Measurements from ENCODE around the gene ACSM2A. TPM values are rescaled to one million over a fixed set of nuclear protein-coding genes. Genes with fewer than 3 reads are reported as not detected.

ACSM2A gene
- total and polyA plus RNA-seq, 2 of the 4 experiments (the other 2 are of a cell fraction) = not detected

DNA sequence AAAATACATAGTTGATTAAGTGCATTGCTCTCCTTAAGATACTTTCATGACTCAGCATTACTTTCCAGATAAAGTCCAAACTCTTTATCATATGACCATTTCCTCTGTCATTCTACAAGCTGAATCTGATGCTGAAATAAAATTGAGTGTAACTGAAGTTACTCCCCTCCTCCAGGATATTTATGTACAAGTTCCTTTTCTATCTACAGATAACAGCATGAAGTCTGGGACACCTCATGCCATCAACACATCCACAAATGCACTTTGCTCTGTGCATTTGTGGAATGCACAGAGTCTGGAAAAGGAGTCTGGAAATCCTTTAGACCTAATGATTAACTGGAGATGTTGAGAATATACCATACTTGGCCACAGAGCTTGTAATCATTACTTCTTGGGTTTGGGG, 64.4 kb downstream of the ACSM2A start:
- POLR2A ChIA-PET (ENCODE audit: unreplicated experiment) = no interaction called here
- ATAC-seq (ENCODE audit: low read depth) (no peak), DNase-seq (no peak)
- no peaks in the 10 kb centered on the region for H3K4me1 ChIP-seq (ENCODE audit: control insufficient read depth, insufficient read depth, low read length)
- no peak overlapping the region for H4K91ac ChIP-seq (ENCODE audit: insufficient read depth, low read depth, low read length)
- no peak overlapping the region for H2AFZ ChIP-seq (replicated peaks; ENCODE audit: low read length, poor library complexity)
- no peak overlapping the region for H2AK9ac ChIP-seq (replicated peaks; ENCODE audit: low read depth, low read length, poor library complexity)
- no peaks in the 10 kb centered on the region for H4K20me1 ChIP-seq (ENCODE audit: insufficient read depth, low read length)
- no peak overlapping the region for H2AK5ac ChIP-seq (ENCODE audit: low read depth, low read length)
- H3K4me3 ChIP-seq (ENCODE audit: insufficient read depth, low read depth, low read length) = no peak overlapping the region
- H4K8ac ChIP-seq (ENCODE audit: low read depth in 2 of 2, low read length in 2 of 2) = no peak overlapping the region
- intact Hi-C loops (cut with micrococcal nuclease) (no loop called here), dilution Hi-C loops (cut with HindIII; ENCODE audit: low sequenced_read_pairs, unreplicated experiment) (no loop called here), in situ Hi-C loops (cut with MboI; ENCODE audit: low sequenced_read_pairs) (no loop called here)
- no peak overlapping the region for H3K4ac ChIP-seq (ENCODE audit: low read depth, low read length)
- H2BK120ac ChIP-seq (ENCODE audit: low read depth, low read length) = no peak overlapping the region
- H2BK20ac ChIP-seq (ENCODE audit: low read depth, low read length) = no peak overlapping the region
- peak; percentile 56 for TF ChIP-seq MAFK (IDR thresholded peaks at IDR 0.05; ENCODE audit: low read depth, low read length)
- TF ChIP-seq NFE2L2 (IDR thresholded peaks at IDR 0.05; ENCODE audit: low read depth, low read length) = peak; percentile 46; the same call in 1 of the 2 replicates
- TF ChIP-seq BHLHE40 (IDR thresholded peaks at IDR 0.05; ENCODE audit: low read depth, low read length) = no peak
- no peak overlapping the region for H3K18ac ChIP-seq (ENCODE audit: low read depth, low read length)
- no peak overlapping the region for H3K9ac ChIP-seq (ENCODE audit: low read depth, low read length)
- H3K36me3 ChIP-seq (ENCODE audit: control insufficient read depth, insufficient read depth, low read length) = no peaks in the 10 kb centered on the region
- CTCF ChIA-PET = no interaction called here
- H3K27ac ChIP-seq (ENCODE audit: insufficient read depth, low read length) = no peak overlapping the region
- no peak overlapping the region for H2BK15ac ChIP-seq (ENCODE audit: low read depth, low read length)
- no peak overlapping the region for H3K23ac ChIP-seq (ENCODE audit: low read depth, low read length)
- no TSS peak for BruUV-seq (replicated peaks)
- H3K9me1 ChIP-seq (ENCODE audit: insufficient read depth, low read length) = no peaks in the 10 kb centered on the region
- no peak overlapping the region for H4K5ac ChIP-seq (ENCODE audit: low read depth, low read length)
- no peaks in the 10 kb centered on the region for H3K27me3 ChIP-seq (ENCODE audit: control insufficient read depth, insufficient read depth, low read length)
- H3K79me1 ChIP-seq (ENCODE audit: low read depth in 1 of 2, low read length in 2 of 2) = no peaks in the 10 kb centered on the region
- peaks cover 7% of the 10 kb centered on the region for H3K9me3 ChIP-seq (ENCODE audit: control insufficient read depth, insufficient read depth, low read length)
- no peak overlapping the region for H3K56ac ChIP-seq (ENCODE audit: extremely low read depth, insufficient read depth, low read length)
- H3K4me2 ChIP-seq (ENCODE audit: low read depth, low read length) = no peak overlapping the region
- no peak overlapping the region for H2BK5ac ChIP-seq (ENCODE audit: low read depth, low read length, poor library complexity, severe bottlenecking)
- H3K14ac ChIP-seq (replicated peaks; ENCODE audit: low read depth, low read length) = no peak overlapping the region
